Stimulated activated CD4-positive, alpha-beta T cell treated with anti-CD3 and anti-CD28 coated beads, Interleukin-2, amount 100 ng/mL, for 4 hours (primary cell): ENCODE measurements around the gene ACOT7.
"Not testable (repeated sequence)": the region's sequence is repeated elsewhere in the genome, so short reads cannot be mapped to it uniquely, and the experiment has no call there.

Experiments
- DNase-seq: peaks from one replicate; pipeline ENCODE4 v3.0.0-alpha.2; 2020; ENCODE audit warnings: low read depth

The ACOT7 gene

DNA sequence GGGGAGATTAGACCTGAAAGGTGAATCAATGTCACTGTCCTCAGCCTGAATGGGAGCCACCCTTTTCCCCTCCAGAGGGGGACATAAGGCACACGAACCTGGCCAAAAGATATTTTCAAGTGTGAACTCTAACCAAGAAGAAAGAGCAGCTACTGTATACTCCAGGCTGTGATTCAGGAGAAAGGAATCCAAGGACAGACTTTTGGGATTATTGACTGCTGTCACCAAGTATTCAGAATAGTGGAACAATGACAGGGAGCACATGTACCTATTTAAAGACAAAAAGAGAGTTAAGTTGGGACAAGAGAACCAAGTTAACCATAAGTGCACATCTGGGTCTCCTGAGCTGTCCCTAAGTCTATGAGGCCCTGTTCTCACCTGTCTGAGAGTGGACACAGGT, 160.2 kb downstream of the ACOT7 start:
- DNase-seq = no peak

DNA sequence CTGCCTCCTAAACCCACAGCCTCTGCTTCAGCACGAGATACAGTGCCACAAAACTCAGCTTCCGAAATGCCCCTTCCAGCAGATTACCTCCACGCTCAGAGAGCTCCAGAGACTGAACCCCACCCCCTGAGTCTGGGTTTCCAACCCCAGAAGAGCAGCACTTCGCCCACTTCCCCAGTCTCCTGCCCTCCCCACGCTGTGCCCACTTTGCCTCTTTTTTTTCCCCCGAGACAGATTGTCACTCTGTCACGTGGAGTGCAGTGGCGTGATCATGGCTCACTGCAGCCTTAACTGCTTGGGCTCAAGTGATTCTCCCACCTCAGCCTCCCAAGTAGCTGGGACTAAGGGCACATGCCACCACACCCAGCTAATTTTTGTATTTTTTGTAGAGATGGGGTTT, 167.9 kb downstream of the ACOT7 start:
- DNase-seq = no peak

DNA sequence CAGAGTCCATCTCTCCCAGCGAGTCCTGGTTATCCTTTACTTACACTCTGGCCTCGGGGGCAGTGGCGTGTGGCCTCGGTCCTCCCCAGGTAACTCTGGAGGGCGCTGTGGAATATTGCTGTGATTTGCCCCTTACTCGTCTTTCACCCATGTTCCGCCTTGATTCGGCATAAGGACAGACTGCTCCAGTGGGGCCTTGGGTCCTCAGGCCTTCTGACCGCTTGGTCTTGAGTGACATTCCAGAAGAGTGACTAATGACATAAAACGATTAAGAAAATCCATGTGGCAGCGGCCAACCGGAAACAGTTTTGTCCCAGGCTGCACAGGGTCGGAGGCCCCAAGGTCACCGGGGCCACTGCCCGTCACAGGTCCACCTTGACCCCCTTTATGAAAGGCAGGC, 168.8 kb downstream of the ACOT7 start:
- no peak for DNase-seq

DNA sequence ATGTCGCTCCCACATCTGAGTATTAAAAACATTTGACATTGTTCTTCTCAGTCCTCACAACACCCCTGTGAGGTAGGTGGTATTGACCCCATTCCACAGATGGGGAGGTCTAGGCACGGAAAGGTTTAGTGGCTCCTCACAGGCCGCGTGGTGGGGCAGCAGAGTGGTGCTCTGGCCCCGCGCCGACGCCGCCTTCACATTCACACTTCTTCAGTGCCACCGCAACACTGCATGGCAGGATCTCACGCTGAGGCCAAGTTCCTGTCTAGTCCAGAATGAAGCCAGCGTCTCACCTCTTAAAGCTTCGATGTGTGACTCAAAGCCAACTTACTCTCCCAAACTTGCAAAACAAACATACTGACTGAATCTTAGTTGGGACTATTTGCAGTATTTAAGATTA, 169.9 kb downstream of the ACOT7 start:
- no peak for DNase-seq

DNA sequence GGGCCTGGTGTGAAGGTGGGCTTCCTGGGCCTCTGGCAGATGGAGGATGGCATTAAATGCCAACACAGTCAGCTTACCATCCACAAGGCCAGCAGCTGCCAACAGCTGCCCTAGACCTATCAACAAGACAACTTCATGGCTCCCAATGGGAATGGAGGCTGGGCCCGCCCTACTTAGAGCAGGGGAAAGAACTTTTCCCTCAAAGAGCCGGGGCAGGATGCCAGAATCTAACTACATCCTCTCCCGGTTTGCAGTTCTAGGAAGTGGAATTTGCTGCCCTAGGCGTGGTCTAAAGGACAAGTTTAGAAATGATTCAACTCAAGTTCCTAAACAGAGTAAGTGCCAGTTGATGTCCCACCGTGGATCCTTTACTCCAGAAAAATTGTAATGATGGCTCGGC, 170.9 kb downstream of the ACOT7 start:
- no peak for DNase-seq

DNA sequence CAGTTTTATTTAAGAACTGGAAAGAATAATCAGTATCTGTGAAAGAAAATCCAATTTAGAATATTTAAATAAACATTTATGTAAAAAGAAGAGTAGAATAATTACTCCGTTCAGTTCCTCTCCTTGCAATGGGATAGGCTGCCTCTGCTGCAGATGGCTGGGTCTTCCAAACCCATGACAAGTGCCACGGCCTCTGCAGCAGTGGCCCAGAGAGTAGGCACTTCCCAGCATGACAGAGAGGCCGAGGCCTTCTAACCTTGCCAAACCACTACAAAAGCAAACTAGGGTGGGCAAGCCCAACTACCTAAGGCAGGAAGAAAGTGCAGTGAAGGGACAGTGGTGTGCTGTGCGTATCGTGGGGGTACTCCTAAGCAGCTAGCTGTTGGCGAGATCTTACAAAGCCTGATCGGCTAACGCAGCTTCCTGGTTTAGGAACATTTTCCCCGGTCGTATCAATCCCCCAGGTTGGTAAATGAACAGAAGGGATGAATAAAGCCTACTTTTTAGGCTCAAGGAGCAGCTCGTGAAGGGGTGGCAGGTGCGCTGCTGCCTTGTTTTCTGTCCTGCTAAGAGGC, 172.3 kb downstream of the ACOT7 start:
- DNase-seq = no peak

DNA sequence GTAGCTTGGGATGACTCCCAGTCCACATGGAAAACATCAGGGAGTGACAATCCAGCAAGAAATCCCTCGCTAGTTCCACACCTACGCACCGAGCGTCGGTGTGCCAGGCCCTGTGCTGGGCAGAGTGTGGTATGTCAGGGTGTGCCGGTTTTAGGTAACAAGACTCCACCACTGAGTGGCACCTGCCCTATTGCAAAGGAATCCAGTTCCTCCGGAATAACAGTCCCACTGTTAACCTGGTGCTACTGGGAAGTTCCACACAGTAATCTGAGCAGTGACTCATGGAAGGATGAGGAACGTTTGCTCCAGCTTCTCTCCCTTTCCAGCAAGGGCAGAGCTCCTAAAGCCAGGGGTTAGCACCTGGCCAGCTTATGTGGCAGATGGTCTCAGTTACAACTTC, 173.3 kb downstream of the ACOT7 start:
- no peak for DNase-seq

DNA sequence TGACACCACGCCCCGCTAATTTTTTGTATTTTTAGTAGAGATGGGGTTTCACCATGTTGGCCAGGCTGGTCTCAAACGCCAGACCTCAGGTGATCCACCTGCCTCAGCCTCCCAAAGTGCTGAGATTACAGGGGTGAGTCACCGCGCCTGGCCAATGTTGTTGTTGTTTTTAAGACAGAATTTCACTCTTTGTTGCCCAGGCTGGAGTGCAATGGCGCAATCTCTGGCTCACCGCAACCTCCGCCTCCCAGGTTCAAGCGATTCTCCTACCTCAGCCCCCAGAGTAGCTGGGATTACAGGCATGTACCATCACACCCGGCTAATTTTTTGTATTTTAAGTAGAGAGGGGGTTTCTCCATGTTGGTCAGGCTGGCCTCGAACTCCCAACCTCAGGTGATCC, 173.9 kb downstream of the ACOT7 start:
- DNase-seq = not testable (repeated sequence)

DNA sequence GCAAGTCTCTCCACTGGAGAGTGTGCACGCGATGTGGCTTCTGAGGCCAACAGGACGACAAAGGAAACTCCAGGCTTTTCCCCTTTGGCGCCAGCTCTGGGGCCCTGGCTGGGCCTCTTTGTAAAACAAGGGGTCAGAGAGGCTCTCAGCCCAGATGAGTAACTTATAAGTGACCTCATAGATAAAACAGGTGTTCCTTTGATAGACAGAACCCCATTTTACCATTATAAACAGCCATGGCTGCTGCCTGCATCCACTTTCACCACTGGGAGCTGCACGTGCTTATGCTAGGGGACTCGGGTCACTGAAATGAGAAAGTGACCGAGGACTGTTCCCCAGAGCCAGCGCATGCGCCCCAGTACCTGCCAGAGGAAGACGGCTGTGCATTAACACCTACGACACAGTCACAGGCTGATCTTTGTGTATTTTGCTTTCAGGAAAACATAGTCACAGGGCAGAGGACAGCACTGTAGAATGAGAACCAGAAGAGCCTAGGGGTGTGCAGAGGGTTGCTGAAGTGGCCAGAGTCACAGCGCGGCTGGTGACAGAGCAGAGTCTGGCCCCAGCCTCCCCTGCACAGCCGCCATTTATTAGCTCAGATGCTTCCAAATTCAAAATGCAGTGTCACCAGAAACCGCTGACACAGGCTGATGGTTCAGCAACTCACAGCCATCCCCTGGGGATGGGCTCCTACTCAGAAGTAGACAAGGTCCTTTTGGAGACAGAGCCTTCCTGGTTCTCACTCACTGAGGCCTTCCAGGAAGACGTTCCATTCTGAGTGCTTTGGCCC, 175.0 kb downstream of the ACOT7 start:
- no peak for DNase-seq
